Ascending aorta (tissue), 2 donors: ENCODE results near the gene ZDHHC17. TPM values are rescaled to one million over a fixed set of nuclear protein-coding genes. Genes with fewer than 3 reads are reported as not detected.

Source experiments
- DNase-seq, 2 donors: peaks; one replicate each; pipeline ENCODE4 v3.0.0-alpha.2; 2019; ENCODE audit warnings: low spot score in 2 of 2
- H3K27ac ChIP-seq, 2 donors: fragments of 200-600 bp; sonication (generic); one replicate each; pipeline ENCODE4 v1.5.1; 2016 to 2017; ENCODE audit warnings: mild to moderate bottlenecking in 1 of 2
- H3K27me3 ChIP-seq: fragments of 200-600 bp; sonication (generic); one replicate; pipeline ENCODE4 v1.5.1; 2017
- H3K36me3 ChIP-seq, 2 donors: fragments of 200-600 bp; sonication (generic); one replicate each; pipeline ENCODE4 v1.5.1; 2016
- H3K4me1 ChIP-seq, 2 donors: fragments of 200-600 bp; sonication (generic); one replicate each; pipeline ENCODE4 v1.5.1; 2016 to 2017; ENCODE audit warnings: mild to moderate bottlenecking in 1 of 2
- H3K4me3 ChIP-seq, 2 donors: fragments of 200-600 bp; sonication (generic); one replicate each; pipeline ENCODE4 v1.5.1; 2016 to 2017; ENCODE audit warnings: mild to moderate bottlenecking in 1 of 2
- H3K9me3 ChIP-seq, 2 donors: fragments of 200-600 bp; sonication (generic); one replicate each; pipeline ENCODE4 v1.5.1; 2016
- CTCF ChIP-seq, 3 experiments: fragments of 200-600 bp in 2 of 3; fragments of 450-650 bp in 1 of 3; sonication (generic) in 2 of 3; IDR thresholded peaks; one replicate each; pipeline ENCODE4 v1.5.1; 2016 to 2019; ENCODE audit warnings: antibody characterized with exemption in 3 of 3, mild to moderate bottlenecking in 1 of 3, moderate library complexity in 1 of 3
- intact Hi-C: fragments of 100-400 bp; cut with DNase I; formaldehyde crosslinking; loops from one replicate; pipeline ENCODE4 v1.15.1; 2023
- total RNA-seq: library from RNA; depleted of rRNA; stranded (reverse); fragments of >200 nt; gene quantifications from one replicate; pipeline ENCODE4 v1.1.0, GENCODE V29; 2016

The ZDHHC17 gene
- total RNA-seq, 1 donor from 2014 or later, result 24.3 TPM

GRCh38 chr12:76899522-76899921 lies 135.6 kb downstream of the ZDHHC17 start:
- intact Hi-C loops, result no loop called here
- H3K4me1 ChIP-seq, result no peaks in the 10 kb centered on the region
- no peak for TF ChIP-seq CTCF (IDR thresholded peaks at IDR 0.05)
- H3K27ac ChIP-seq, result no peak overlapping the region
- peaks cover 0 to 2% of the 10 kb centered on the region in 2 donors for H3K9me3 ChIP-seq
- H3K27me3 ChIP-seq, result no peaks in the 10 kb centered on the region
- no peak for DNase-seq
- no peaks in the 10 kb centered on the region for H3K36me3 ChIP-seq
- H3K4me3 ChIP-seq, result no peak overlapping the region

DNA sequence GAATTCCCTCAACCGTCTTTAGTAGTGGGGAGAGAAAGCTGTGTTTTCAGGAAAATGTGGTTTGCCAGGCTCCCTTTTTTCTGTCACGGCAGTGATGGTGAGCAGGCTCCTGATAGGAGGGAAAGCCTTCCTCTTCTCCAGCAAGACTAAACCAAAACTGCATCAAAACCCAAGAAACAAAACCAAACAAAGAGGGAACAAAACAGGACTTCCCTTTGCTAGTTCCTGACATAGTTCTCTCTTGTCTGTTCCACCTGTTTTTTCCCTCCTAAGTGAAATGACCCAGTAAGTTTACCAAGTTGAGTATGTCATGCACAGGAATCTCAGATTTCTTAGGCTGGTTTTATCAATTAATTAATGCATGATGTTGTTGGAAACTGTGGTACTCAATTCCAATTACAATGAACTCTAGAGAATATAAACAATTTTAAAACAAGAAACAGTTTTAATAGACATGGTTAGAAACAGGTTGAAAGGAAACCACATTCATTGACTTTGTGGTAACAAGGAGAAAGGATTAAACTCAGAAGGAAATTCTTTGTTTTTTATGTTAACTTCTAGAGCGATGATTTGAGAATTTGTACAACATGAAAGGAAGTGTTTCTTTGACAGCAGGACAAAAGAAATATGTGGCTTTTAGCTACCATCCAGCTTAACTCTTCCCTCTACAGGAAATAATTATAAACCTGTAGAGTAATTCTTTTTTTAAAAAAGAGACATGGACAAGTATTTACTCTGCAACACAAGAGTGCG lies 137.9 kb downstream of the ZDHHC17 start:
- no peaks in the 10 kb centered on the region for H3K36me3 ChIP-seq
- no peaks in the 10 kb centered on the region for H3K4me1 ChIP-seq
- no peaks in the 10 kb centered on the region for H3K27me3 ChIP-seq
- no peaks in the 10 kb centered on the region for H3K9me3 ChIP-seq
- no peak for DNase-seq
- intact Hi-C loops, result no loop called here
- H3K4me3 ChIP-seq, result no peak overlapping the region
- H3K27ac ChIP-seq, result no peak overlapping the region
- TF ChIP-seq CTCF (IDR thresholded peaks at IDR 0.05), result no peak

Other genes starting within 250 kb of the ZDHHC17 start
- 18.6 TPM for gene OSBPL8, start 204.3 kb upstream of the ZDHHC17 start, total RNA-seq
- gene CSRP2, start 114.9 kb downstream of the ZDHHC17 start, total RNA-seq, result 59.7 TPM